ENCODE results near the gene GPR62. TPM values are rescaled to one million over a fixed set of nuclear protein-coding genes. Genes with fewer than 3 reads are reported as not detected.

GPR62 gene
- total RNA-seq, 1 donor from 2014 or later = 0.44 TPM

DNA sequence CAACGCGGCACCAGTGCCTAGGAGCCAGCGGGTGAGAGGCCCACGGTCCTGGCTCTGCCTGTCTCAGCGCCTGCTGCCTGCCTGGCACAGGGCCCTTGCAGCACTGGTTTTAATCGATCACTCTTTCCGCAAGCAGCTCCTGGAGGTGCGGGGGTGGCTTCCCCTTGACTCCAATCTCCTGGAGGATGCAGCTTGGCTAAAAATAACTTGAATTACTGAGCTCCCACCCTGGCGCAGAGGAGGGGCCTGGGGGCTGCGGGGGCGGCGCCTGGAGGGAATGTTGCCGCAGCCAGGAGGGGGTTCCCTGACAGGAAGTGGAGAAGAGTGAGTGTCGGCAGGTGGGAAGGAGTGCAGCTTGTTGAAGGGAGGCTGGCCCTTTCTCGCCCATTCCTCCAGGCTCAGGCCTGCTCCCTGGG lies 50.4 kb downstream of the GPR62 start:
- Mint-ChIP-seq H3K36me3 (ENCODE audit: unreplicated experiment) (no peaks in the 10 kb centered on the region), H3K9me3 (ENCODE audit: unreplicated experiment) (peaks cover 1% of the 10 kb centered on the region), H3K4me1 (ENCODE audit: low read depth, unreplicated experiment) (peaks cover 10% of the 10 kb centered on the region), H3K4me3 (ENCODE audit: unreplicated experiment) (no peak overlapping the region), H3K27ac (ENCODE audit: unreplicated experiment) (no peak overlapping the region), H3K27me3 (ENCODE audit: unreplicated experiment) (peaks cover 6% of the 10 kb centered on the region)
- no peak for DNase-seq
- TF ChIP-seq, protein P1, sequence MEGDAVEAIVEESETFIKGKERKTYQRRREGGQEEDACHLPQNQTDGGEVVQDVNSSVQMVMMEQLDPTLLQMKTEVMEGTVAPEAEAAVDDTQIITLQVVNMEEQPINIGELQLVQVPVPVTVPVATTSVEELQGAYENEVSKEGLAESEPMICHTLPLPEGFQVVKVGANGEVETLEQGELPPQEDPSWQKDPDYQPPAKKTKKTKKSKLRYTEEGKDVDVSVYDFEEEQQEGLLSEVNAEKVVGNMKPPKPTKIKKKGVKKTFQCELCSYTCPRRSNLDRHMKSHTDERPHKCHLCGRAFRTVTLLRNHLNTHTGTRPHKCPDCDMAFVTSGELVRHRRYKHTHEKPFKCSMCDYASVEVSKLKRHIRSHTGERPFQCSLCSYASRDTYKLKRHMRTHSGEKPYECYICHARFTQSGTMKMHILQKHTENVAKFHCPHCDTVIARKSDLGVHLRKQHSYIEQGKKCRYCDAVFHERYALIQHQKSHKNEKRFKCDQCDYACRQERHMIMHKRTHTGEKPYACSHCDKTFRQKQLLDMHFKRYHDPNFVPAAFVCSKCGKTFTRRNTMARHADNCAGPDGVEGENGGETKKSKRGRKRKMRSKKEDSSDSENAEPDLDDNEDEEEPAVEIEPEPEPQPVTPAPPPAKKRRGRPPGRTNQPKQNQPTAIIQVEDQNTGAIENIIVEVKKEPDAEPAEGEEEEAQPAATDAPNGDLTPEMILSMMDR (IDR thresholded peaks at IDR 0.05; ENCODE audit: partially characterized antibody, unreplicated experiment) = no peak

DNA sequence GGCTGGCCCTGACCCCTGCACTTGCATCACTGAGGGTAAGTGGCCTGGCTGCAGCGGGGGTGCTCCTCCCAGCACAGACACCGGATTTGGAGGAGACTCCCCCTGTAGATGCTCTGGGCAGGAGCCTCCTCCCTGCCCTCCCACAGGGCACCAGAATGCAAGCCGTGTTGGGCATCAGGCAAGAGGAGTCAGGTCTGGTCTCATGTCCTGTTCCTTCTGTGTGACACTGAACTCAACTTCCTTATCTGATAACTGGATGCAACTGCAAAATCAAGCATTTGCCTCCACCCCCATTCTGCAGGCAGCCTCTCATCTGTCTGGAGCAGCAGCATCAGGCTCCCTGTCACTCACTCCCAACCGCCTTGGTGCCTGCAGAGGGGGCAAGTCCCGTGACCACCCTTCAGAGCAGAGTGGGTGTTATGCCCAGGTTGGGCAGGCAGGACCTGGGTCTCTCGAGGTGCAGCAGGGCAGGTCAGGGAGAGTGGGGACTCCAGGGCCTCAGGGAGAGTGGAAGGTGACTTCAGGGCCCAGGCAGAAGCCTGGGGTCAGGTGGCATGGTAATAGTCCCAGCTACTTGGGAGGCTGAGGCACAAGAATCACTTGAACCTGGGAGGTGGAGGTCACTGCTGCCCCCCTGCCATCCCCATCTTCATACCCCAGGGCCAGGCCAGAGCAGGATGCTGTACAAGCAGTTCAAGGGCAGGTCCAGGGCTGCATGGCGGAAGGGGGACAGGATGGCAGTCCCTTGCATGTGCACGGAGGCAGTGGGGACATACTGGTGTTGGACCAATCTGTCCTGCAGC lies 51.0 kb downstream of the GPR62 start:
- Mint-ChIP-seq H3K27me3 (ENCODE audit: unreplicated experiment) (peaks cover 6% of the 10 kb centered on the region), H3K27ac (ENCODE audit: unreplicated experiment) (no peak overlapping the region), H3K4me3 (ENCODE audit: unreplicated experiment) (no peak overlapping the region), H3K9me3 (ENCODE audit: unreplicated experiment) (peaks cover 1% of the 10 kb centered on the region), H3K4me1 (ENCODE audit: low read depth, unreplicated experiment) (peaks cover 10% of the 10 kb centered on the region), H3K36me3 (ENCODE audit: unreplicated experiment) (no peaks in the 10 kb centered on the region)
- no peak for DNase-seq
- TF ChIP-seq, protein P1 (IDR thresholded peaks at IDR 0.05; ENCODE audit: partially characterized antibody, unreplicated experiment) = no peak

DNA sequence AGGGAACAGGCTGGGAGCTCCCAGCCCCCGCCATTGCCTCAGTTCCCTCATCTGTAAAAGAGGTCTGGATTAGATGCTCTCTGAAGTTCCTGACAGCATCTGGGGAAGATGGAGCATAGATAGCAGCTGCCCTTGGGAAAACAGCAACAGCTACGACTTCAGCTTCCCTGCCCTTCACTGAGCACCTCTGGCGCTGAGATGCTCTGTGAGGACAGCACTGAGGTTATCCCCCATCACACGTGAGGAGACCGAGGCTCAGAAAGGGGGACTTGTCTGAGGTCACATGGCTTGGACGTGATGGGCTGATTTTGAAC lies 51.6 kb downstream of the GPR62 start:
- TF ChIP-seq, protein P1 (IDR thresholded peaks at IDR 0.05; ENCODE audit: partially characterized antibody, unreplicated experiment) = no peak
- peaks cover 10% of the 10 kb centered on the region for H3K4me1 Mint-ChIP-seq (ENCODE audit: low read depth, unreplicated experiment)
- H3K9me3 Mint-ChIP-seq (ENCODE audit: unreplicated experiment) = peaks cover 1% of the 10 kb centered on the region
- no peaks in the 10 kb centered on the region for H3K36me3 Mint-ChIP-seq (ENCODE audit: unreplicated experiment)
- H3K4me3 Mint-ChIP-seq (ENCODE audit: unreplicated experiment) = no peak overlapping the region
- H3K27me3 Mint-ChIP-seq (ENCODE audit: unreplicated experiment) = peaks cover 6% of the 10 kb centered on the region
- no peak overlapping the region for H3K27ac Mint-ChIP-seq (ENCODE audit: unreplicated experiment)
- no peak for DNase-seq

Other genes with a start within 250 kb of the GPR62 start
- 134 TPM for gene GRM2, start 248.3 kb upstream of the GPR62 start, total RNA-seq (ENCODE audit: unreplicated experiment)
- not detected for gene IQCF6, start 176.1 kb upstream of the GPR62 start, total RNA-seq (ENCODE audit: unreplicated experiment)
- not detected for gene IQCF2, start 93.8 kb upstream of the GPR62 start, total RNA-seq (ENCODE audit: unreplicated experiment)
- gene IQCF5, start 79.8 kb upstream of the GPR62 start, total RNA-seq (ENCODE audit: unreplicated experiment) = not detected
- not detected for gene IQCF1, start 52.0 kb upstream of the GPR62 start, total RNA-seq (ENCODE audit: unreplicated experiment)
- gene RRP9, start 13.5 kb upstream of the GPR62 start, total RNA-seq (ENCODE audit: unreplicated experiment) = 15.6 TPM
- 3.8 TPM for gene PARP3, start 13.0 kb upstream of the GPR62 start, total RNA-seq (ENCODE audit: unreplicated experiment)
- gene PCBP4, start 12.1 kb downstream of the GPR62 start, total RNA-seq (ENCODE audit: unreplicated experiment) = 1,577 TPM
- 6.7 TPM for gene ABHD14B, start 18.7 kb downstream of the GPR62 start, total RNA-seq (ENCODE audit: unreplicated experiment)
- 12.7 TPM for gene ABHD14A, start 19.7 kb downstream of the GPR62 start, total RNA-seq (ENCODE audit: unreplicated experiment)
- 13.2 TPM for gene ACY1, start 28.2 kb downstream of the GPR62 start, total RNA-seq (ENCODE audit: unreplicated experiment)
- 588 TPM for gene RPL29, start 40.5 kb downstream of the GPR62 start, total RNA-seq (ENCODE audit: unreplicated experiment)
- 9.5 TPM for gene DUSP7, start 101.2 kb downstream of the GPR62 start, total RNA-seq (ENCODE audit: unreplicated experiment)
- gene POC1A, start 199.0 kb downstream of the GPR62 start, total RNA-seq (ENCODE audit: unreplicated experiment) = 3.2 TPM
- gene ALAS1, start 242.8 kb downstream of the GPR62 start, total RNA-seq (ENCODE audit: unreplicated experiment) = 41.7 TPM

Measured in glutamatergic neuron (in vitro differentiated cells).